Muscle layer of colon (tissue), 2 donors: Measurements from ENCODE around the gene STRADA.

Source experiments
- H3K27ac ChIP-seq: one replicate; pipeline ENCODE4 v1.7.0; 2013; ENCODE audit warnings: low read depth, mild to moderate bottlenecking, low read length, moderate library complexity
- H3K27me3 ChIP-seq, 2 donors: one replicate each; pipeline ENCODE4 v1.7.0; 2013; ENCODE audit warnings: low read length in 2 of 2, mild to moderate bottlenecking in 2 of 2; ENCODE audit not compliant: insufficient read depth in 2 of 2, control insufficient read depth in 1 of 2
- H3K36me3 ChIP-seq: one replicate; pipeline ENCODE4 v1.7.0; 2013; ENCODE audit warnings: mild to moderate bottlenecking, low read length; ENCODE audit not compliant: insufficient read depth
- H3K4me1 ChIP-seq: one replicate; pipeline ENCODE4 v1.7.0; 2013; ENCODE audit warnings: mild to moderate bottlenecking, low read length; ENCODE audit not compliant: insufficient read depth
- H3K4me3 ChIP-seq, 2 donors: one replicate each; pipeline ENCODE4 v1.7.0; 2013; ENCODE audit warnings: low read length in 2 of 2, low read depth in 1 of 2, mild to moderate bottlenecking in 1 of 2, moderate library complexity in 1 of 2
- H3K9ac ChIP-seq: one replicate; pipeline ENCODE4 v1.7.0; 2013; ENCODE audit warnings: low read length
- H3K9me3 ChIP-seq: one replicate; pipeline ENCODE4 v1.7.0; 2013; ENCODE audit warnings: mild to moderate bottlenecking, low read length
- donor health status: abdominal sarcoma.
- donor health status: Adenocarcinoma of cecum.

The STRADA gene

GRCh38 chr17:63675607-63676546 lies 65.7 kb downstream of the STRADA start:
- peak overlapping the region; percentile 10 to 16 for H3K4me3 ChIP-seq
- H3K36me3 ChIP-seq, result peaks cover 21% of the 10 kb centered on the region
- no peaks in the 10 kb centered on the region for H3K27me3 ChIP-seq
- H3K9ac ChIP-seq, result no peak overlapping the region
- no peaks in the 10 kb centered on the region for H3K9me3 ChIP-seq
- peak overlapping the region; percentile 47 for H3K27ac ChIP-seq
- peaks cover 34% of the 10 kb centered on the region for H3K4me1 ChIP-seq

GRCh38 chr17:63675231-63675606 lies 66.4 kb downstream of the STRADA start:
- H3K36me3 ChIP-seq, result peaks cover 20% of the 10 kb centered on the region

GRCh38 chr17:63672856-63673255 lies 68.7 kb downstream of the STRADA start:
- H3K9me3 ChIP-seq, result no peaks in the 10 kb centered on the region
- H3K27me3 ChIP-seq, result no peaks in the 10 kb centered on the region
- no peak overlapping the region for H3K9ac ChIP-seq
- H3K36me3 ChIP-seq, result peaks cover 34% of the 10 kb centered on the region
- H3K4me1 ChIP-seq, result peaks cover 33% of the 10 kb centered on the region
- H3K4me3 ChIP-seq, result no peak overlapping the region
- H3K27ac ChIP-seq, result no peak overlapping the region

More at GRCh38 chr17:63675231-63675606, 66.4 kb downstream of the STRADA start:
- Histone ChIP-seq H3K27ac (peak overlapping the region; percentile 47), H3K9me3 (no peaks in the 10 kb centered on the region), H3K9ac (no peak overlapping the region), H3K4me3 (peak overlapping the region in 1 of 2 donors; percentile 10), H3K27me3 (no peaks in the 10 kb centered on the region), H3K4me1 (peaks cover 27% of the 10 kb centered on the region)

- no peaks in the 10 kb centered on the region for H3K9me3 ChIP-seq
- H3K36me3 ChIP-seq, result peaks cover 56% of the 10 kb centered on the region
- peaks cover 8% of the 10 kb centered on the region for H3K4me1 ChIP-seq
- H3K9ac ChIP-seq, result no peak overlapping the region
- no peak overlapping the region for H3K27ac ChIP-seq
- no peak overlapping the region for H3K4me3 ChIP-seq
- H3K27me3 ChIP-seq, result no peaks in the 10 kb centered on the region
Observed at GRCh38 chr17:63665527-63666214, 75.9 kb downstream of the STRADA start.

GRCh38 chr17:63659850-63660249 lies 81.7 kb downstream of the STRADA start:
- no peaks in the 10 kb centered on the region for H3K27me3 ChIP-seq
- H3K9ac ChIP-seq, result no peak overlapping the region
- H3K27ac ChIP-seq, result no peak overlapping the region
- peaks cover 45% of the 10 kb centered on the region for H3K36me3 ChIP-seq
- no peaks in the 10 kb centered on the region for H3K9me3 ChIP-seq
- H3K4me3 ChIP-seq, result no peak overlapping the region
- no peaks in the 10 kb centered on the region for H3K4me1 ChIP-seq

- no peak overlapping the region for H3K27ac ChIP-seq
- no peak overlapping the region for H3K4me3 ChIP-seq
- H3K36me3 ChIP-seq, result peaks cover 50% of the 10 kb centered on the region
- no peaks in the 10 kb centered on the region for H3K9me3 ChIP-seq
- H3K9ac ChIP-seq, result no peak overlapping the region
- no peaks in the 10 kb centered on the region for H3K27me3 ChIP-seq
- peaks cover 6% of the 10 kb centered on the region for H3K4me1 ChIP-seq
Observed at GRCh38 chr17:63658366-63658765, 83.2 kb downstream of the STRADA start.

- Histone ChIP-seq H3K36me3 (peaks cover 49% of the 10 kb centered on the region), H3K9me3 (no peaks in the 10 kb centered on the region), H3K4me1 (peaks cover 11% of the 10 kb centered on the region), H3K27me3 (no peaks in the 10 kb centered on the region), H3K27ac (no peak overlapping the region), H3K4me3 (no peak overlapping the region), H3K9ac (no peak overlapping the region)
Observed at GRCh38 chr17:63657786-63658185, 83.8 kb downstream of the STRADA start.

- Histone ChIP-seq H3K36me3 (peaks cover 36% of the 10 kb centered on the region), H3K27ac (peak overlapping the region; percentile 36)
Observed at GRCh38 chr17:63653050-63653449, 88.5 kb downstream of the STRADA start.

More at GRCh38 chr17:63653050-63653449, 88.5 kb downstream of the STRADA start:
- no peaks in the 10 kb centered on the region for H3K9me3 ChIP-seq
- no peak overlapping the region for H3K9ac ChIP-seq
- H3K4me1 ChIP-seq, result peaks cover 22% of the 10 kb centered on the region
- H3K4me3 ChIP-seq, result no peak overlapping the region
- H3K27me3 ChIP-seq, result no peaks in the 10 kb centered on the region
